K562 (cell line): Measurements from ENCODE around the gene LTK. TPM values are rescaled to one million over a fixed set of nuclear protein-coding genes. Genes with fewer than 3 reads are reported as not detected.

Experiments used
- ATAC-seq: fragments of 200-7000 bp; cut with Tn5 transposase; 3 replicates; pipeline ENCODE4 v1.9.1; 2020; ENCODE audit warnings: moderate library complexity
- BruUV-seq: library from RNA; stranded (reverse); fragments of 400-500 nt; replicated peaks from 2 replicates; lab custom pipeline; 2021; lab: Mats Ljungman, UMichigan
- CTCF ChIA-PET: fragments of 300-600 bp; formaldehyde crosslinking; extraction: SDS; loops from one replicate; lab custom pipeline; 2021; ENCODE audit warnings: low intra/inter-chr PET ratio; lab: Yijun Ruan, JAX
- POLR2A ChIA-PET: fragments of 300-600, 350-650 bp; sonication (Branson Sonifier 250); formaldehyde crosslinking; extraction: SDS; loops from one replicate; lab custom pipeline; 2021; ENCODE audit warnings: antibody characterized with exemption, inconsistent platforms; lab: Yijun Ruan, JAX
- DNase-seq, 4 experiments: peaks; one replicate each; pipeline versions ENCODE4 v3.0.0 to v3.0.0-alpha.2; 2011 to 2018; ENCODE audit warnings: low spot score in 3 of 4, mixed read lengths in 3 of 4; ENCODE audit errors: extremely low read depth in 1 of 4
- FAIRE-seq: peaks from 2 replicates; lab custom pipeline; 2011; peaks lifted over from hg19 to GRCh38; lab: Jason Lieb, UNC
- H2AFZ ChIP-seq: 2 replicates; pipeline ENCODE4 v1.6.0; 2011; ENCODE audit warnings: low read depth, low read length, control low read depth, inconsistent platforms
- H3K27ac ChIP-seq: fragments of 200-600 bp; 3 replicates; pipeline ENCODE4 v1.8.0; 2011; ENCODE audit warnings: low read depth, mild to moderate bottlenecking, control low read depth, inconsistent platforms, low read length, moderate library complexity, mixed read lengths; ENCODE audit errors: extremely low read depth
- H3K27me3 ChIP-seq, 2 experiments: fragments of 300-600 bp in 1 of 2; 2 replicates in 1 of 2; 3 replicates in 1 of 2; pipeline versions ENCODE4 v1.6.0 to v1.8.0; 2011; ENCODE audit warnings: inconsistent platforms in 2 of 2, low read length in 2 of 2, mild to moderate bottlenecking in 1 of 2, mixed read lengths in 1 of 2, moderate library complexity in 1 of 2; ENCODE audit not compliant: control insufficient read depth in 2 of 2, insufficient read depth in 2 of 2
- H3K36me3 ChIP-seq: fragments of 300-600 bp; 3 replicates; pipeline ENCODE4 v1.8.0; 2011; ENCODE audit warnings: mild to moderate bottlenecking, low read length, inconsistent platforms; ENCODE audit not compliant: control insufficient read depth, insufficient read depth
- H3K4me1 ChIP-seq, 2 experiments: fragments of 200-600 bp in 1 of 2; replicated peaks in 1 of 2; 2 replicates in 1 of 2; 3 replicates in 1 of 2; pipeline versions ENCODE4 v1.5.1 to v1.8.0; 2011; ENCODE audit warnings: inconsistent platforms in 2 of 2, low read length in 2 of 2, mild to moderate bottlenecking in 1 of 2, mixed read lengths in 1 of 2, moderate library complexity in 1 of 2; ENCODE audit not compliant: control insufficient read depth in 2 of 2, insufficient read depth in 2 of 2
- H3K4me2 ChIP-seq: 2 replicates; pipeline ENCODE4 v1.6.1; 2011; ENCODE audit warnings: low read length, control low read depth, inconsistent platforms, mixed read lengths; ENCODE audit not compliant: insufficient read depth
- H3K4me3 ChIP-seq: fragments of 200-600 bp; sonication (generic), shearing (Covaris generic); 2 replicates; pipeline ENCODE4 v1.5.1; 2016; ENCODE audit warnings: control low read depth, inconsistent platforms
- H3K79me2 ChIP-seq: fragments of 200-600 bp; 3 replicates; pipeline ENCODE4 v1.8.0; 2011; ENCODE audit warnings: low read length, inconsistent platforms; ENCODE audit not compliant: control insufficient read depth, insufficient read depth
- H3K9ac ChIP-seq, 2 experiments: 2 replicates each; pipeline versions ENCODE4 v1.6.0 to v1.6.1; 2011; ENCODE audit warnings: low read depth in 2 of 2, low read length in 2 of 2, control low read depth in 1 of 2, inconsistent platforms in 1 of 2, mild to moderate bottlenecking in 1 of 2, mixed read lengths in 1 of 2; ENCODE audit not compliant: insufficient read depth in 1 of 2
- H3K9me1 ChIP-seq: one replicate; pipeline ENCODE4 v1.6.0; 2011; ENCODE audit warnings: inconsistent platforms, mild to moderate bottlenecking, low read length, moderate library complexity; ENCODE audit not compliant: control insufficient read depth, insufficient read depth
- H3K9me3 ChIP-seq: replicated peaks from 2 replicates; pipeline ENCODE4 v1.5.1; 2011; ENCODE audit warnings: low read depth, low read length, inconsistent platforms; ENCODE audit not compliant: control insufficient read depth, insufficient read depth
- H4K20me1 ChIP-seq: replicated peaks from 2 replicates; pipeline ENCODE4 v1.6.1; 2011; ENCODE audit warnings: low read length, inconsistent platforms, mixed read lengths; ENCODE audit not compliant: control insufficient read depth, insufficient read depth
- CBX2 ChIP-seq: fragments of 200-600 bp; sonication (generic); IDR thresholded peaks from one replicate; pipeline ENCODE4 v1.6.1; 2012; ENCODE audit warnings: mild to moderate bottlenecking, low read length, inconsistent platforms; ENCODE audit not compliant: insufficient read depth, poor library complexity, severe bottlenecking
- FOXK2 ChIP-seq, 2 experiments: fragments of 450-650 bp; IDR thresholded peaks in 1 of 2; conservative IDR thresholded peaks in 1 of 2; 2 replicates each; pipeline ENCODE4 v1.6.1; 2016; ENCODE audit warnings: low read depth in 2 of 2, mild to moderate bottlenecking in 1 of 2
- GABPB1 ChIP-seq: sonication (generic); formaldehyde crosslinking; IDR thresholded peaks from 2 replicates; pipeline ENCODE4 v1.8.0; 2022; ENCODE audit warnings: mild to moderate bottlenecking, missing genetic modification reagents
- HDAC3 ChIP-seq: fragments of 450-650 bp; IDR thresholded peaks from 2 replicates; pipeline ENCODE4 v1.6.1; 2018; ENCODE audit warnings: borderline replicate concordance, mild to moderate bottlenecking, moderate library complexity; ENCODE audit not compliant: partially characterized antibody
- ILK ChIP-seq: fragments of 450-650 bp; IDR thresholded peaks from 2 replicates; pipeline ENCODE4 v1.6.1; 2016; ENCODE audit warnings: missing genetic modification characterization, low read depth, mild to moderate bottlenecking, missing compliant biosample characterization, moderate library complexity, borderline replicate concordance
- KAT8 ChIP-seq: fragments of 450-650 bp; IDR thresholded peaks from 2 replicates; pipeline ENCODE4 v1.6.1; 2016; ENCODE audit warnings: low read depth, mild to moderate bottlenecking
- NFATC3 ChIP-seq: fragments of 450-650 bp; IDR thresholded peaks from 2 replicates; pipeline ENCODE4 v1.6.1; 2017; ENCODE audit warnings: mild to moderate bottlenecking
- PHF21A ChIP-seq: fragments of 450-650 bp; IDR thresholded peaks from 2 replicates; pipeline ENCODE4 v1.6.1; 2017; ENCODE audit warnings: low read depth, borderline replicate concordance
- RBM39 ChIP-seq: fragments of 200-400 bp; formaldehyde crosslinking; optimal IDR thresholded peaks from 2 replicates; pipeline ENCODE3; 2018; ENCODE audit warnings: low read depth, low read length
- SMARCB1 ChIP-seq: IDR thresholded peaks from 2 replicates; pipeline ENCODE4 v1.6.1; 2011; ENCODE audit warnings: improper control_type of control experiment, low read depth; ENCODE audit not compliant: insufficient read length
- SREBF1 ChIP-seq: fragments of 150-350 bp; IDR thresholded peaks from 2 replicates; pipeline ENCODE4 v1.6.1; 2014; ENCODE audit warnings: antibody characterized with exemption, low read depth, low read length, borderline replicate concordance
- SRF ChIP-seq, 2 experiments: fragments of 250-450, 450-650 bp in 1 of 2; sonication (Bioruptor Pico) in 1 of 2; sonication (generic) in 1 of 2; formaldehyde crosslinking; IDR thresholded peaks; 2 replicates each; pipeline versions ENCODE4 v1.5.0 to v1.5.1; 2020 to 2022; ENCODE audit warnings: mild to moderate bottlenecking in 1 of 2, missing genetic modification reagents in 1 of 2
- TCF3 ChIP-seq: sonication (generic); formaldehyde crosslinking; IDR thresholded peaks from 2 replicates; pipeline ENCODE4 v1.4.0; 2020; ENCODE audit warnings: mild to moderate bottlenecking, missing genetic modification reagents
- ZNF507 ChIP-seq: conservative IDR thresholded peaks from 2 replicates; pipeline ENCODE4 v1.6.1; 2017; ENCODE audit warnings: missing genetic modification characterization, missing compliant biosample characterization
- WGBS: fragments of 100-300 bp; shearing (Covaris generic); methylation state at CpG from one replicate; pipeline ENCODE4 v1.1.6; 2016; ENCODE audit warnings: low coverage, mixed read lengths; ENCODE audit not compliant: insufficient coverage; ENCODE audit errors: missing lambda C conversion rate; 5-methylcytosine and 5-hydroxymethylcytosine counted together
- in situ Hi-C: fragments of 300-500 bp; cut with MboI; formaldehyde crosslinking; loops from 4 replicates; pipeline ENCODE4 v1.15.0; 2018; ENCODE audit warnings: inconsistent platforms, mixed read lengths
- intact Hi-C: fragments of 100-400 bp; cut with micrococcal nuclease; formaldehyde crosslinking; loops from 2 replicates; pipeline ENCODE4 v1.14.2; 2022
- polyA plus RNA-seq, 8 experiments: library from polyadenylated mRNA; depleted of rRNA in 4 of 8; stranded (reverse) in 5 of 8; unstranded in 3 of 8; fragments of >200 nt; fragmentation: Nextera tagmentation in 2 of 8; fragmentation: Illumina TruSeq in 1 of 8; extraction: Ambion mirVana in 2 of 8; extraction: Trizol in 1 of 8; gene quantifications; 2 replicates each; pipeline versions ENCODE4 v1.2.1 to v1.2.3, GENCODE V29; 2011 to 2014; ENCODE audit warnings: inconsistent platforms in 1 of 8, missing spikeins in 1 of 8
- total RNA-seq, 7 experiments: library from RNA; depleted of rRNA in 6 of 7; stranded (reverse); fragments of >200 nt in 6 of 7; fragmentation: Illumina TruSeq in 2 of 7; extraction: Trizol in 2 of 7; gene quantifications; 2 replicates each; pipeline versions ENCODE4 v1.2.1 to v1.2.3, GENCODE V29; 2011 to 2021; ENCODE audit warnings: low replicate concordance in 1 of 7
- TF ChIP-seq, protein P1 (sequence below): sonication (generic); formaldehyde crosslinking; IDR thresholded peaks from 2 replicates; pipeline ENCODE4 v1.8.0; 2023; ENCODE audit warnings: mild to moderate bottlenecking, missing genetic modification reagents
- TF ChIP-seq, protein P2 (sequence below), 2 experiments: IDR thresholded peaks; 2 replicates each; pipeline ENCODE4 v1.6.1; 2011; ENCODE audit warnings: borderline replicate concordance in 1 of 2, control low read depth in 1 of 2, low read depth in 1 of 2, low read length in 1 of 2, mild to moderate bottlenecking in 1 of 2, mixed read lengths in 1 of 2, moderate library complexity in 1 of 2; ENCODE audit not compliant: insufficient read depth in 1 of 2, insufficient read length in 1 of 2, poor library complexity in 1 of 2, severe bottlenecking in 1 of 2; ENCODE audit errors: extremely low read depth in 1 of 2
- TF ChIP-seq, protein P3 (sequence below): fragments of 200-400 bp; formaldehyde crosslinking; IDR thresholded peaks from 2 replicates; pipeline ENCODE4 v1.6.1; 2017; ENCODE audit warnings: mild to moderate bottlenecking, low read depth, low read length, moderate library complexity

LTK gene
- total and polyA plus RNA-seq, 9 of the 15 experiments (the other 6 are each of a cell fraction or from before 2014, with no cell fraction given): 0.25 to 4.4 (median 1.8) TPM

- no peaks in the 10 kb centered on the region for H3K9me3 ChIP-seq
- no peak overlapping the region for H3K4me3 ChIP-seq
- peaks cover 32% of the 10 kb centered on the region for H3K79me2 ChIP-seq
- H3K36me3 ChIP-seq: peaks cover 30% of the 10 kb centered on the region; the same call in 2 of the 3 replicates
- BruUV-seq: no TSS peak
- WGBS: 78% methylated on average over 6 of the region's 6 CpGs
- H3K4me1 ChIP-seq: peaks cover 16 to 21% of the 10 kb centered on the region in 2 experiments; a peak in 4 of 5 replicates
- no peaks in the 10 kb centered on the region for H3K9me1 ChIP-seq
- DNase-seq (no peak), FAIRE-seq (no peak), ATAC-seq (no peak)
- in situ Hi-C loops: no loop called here
- ChIA-PET CTCF (no interaction called here), POLR2A (interaction anchor here (0.7 to 2.8 kb wide), 2 partner anchors 8 to 24 kb away, joined by 4 to 8 read pairs; no protein-coding TSS in a partner anchor)
- H3K27me3 ChIP-seq: no peaks in the 10 kb centered on the region
- intact Hi-C loops: no loop called here
- H3K27ac ChIP-seq: no peak overlapping the region
- H3K9ac ChIP-seq: no peak overlapping the region
- H4K20me1 ChIP-seq: no peaks in the 10 kb centered on the region
- no peak overlapping the region for H3K4me2 ChIP-seq
- no peak overlapping the region for H2AFZ ChIP-seq
- TF ChIP-seq ZNF507 (tag) (no peak), SMARCB1 (no peak), TCF3 (CRISPR knock-in tag) (no peak), RBM39 (no peak), SREBF1 (no peak), PHF21A (no peak), ILK (tag) (no peak), GABPB1 (CRISPR knock-in tag) (no peak), HDAC3 (no peak), NFATC3 (no peak), CBX2 (no peak), KAT8 (no peak), FOXK2 (conservative IDR thresholded peaks at IDR 0.05 in 1 of 2, IDR thresholded peaks at IDR 0.05 in 1 of 2; ENCODE audit: low read depth in 2 of 2) (no peak), SRF (CRISPR knock-in tag; IDR thresholded peaks at IDR 0.05) (no peak)
- TF ChIP-seq, protein P1, sequence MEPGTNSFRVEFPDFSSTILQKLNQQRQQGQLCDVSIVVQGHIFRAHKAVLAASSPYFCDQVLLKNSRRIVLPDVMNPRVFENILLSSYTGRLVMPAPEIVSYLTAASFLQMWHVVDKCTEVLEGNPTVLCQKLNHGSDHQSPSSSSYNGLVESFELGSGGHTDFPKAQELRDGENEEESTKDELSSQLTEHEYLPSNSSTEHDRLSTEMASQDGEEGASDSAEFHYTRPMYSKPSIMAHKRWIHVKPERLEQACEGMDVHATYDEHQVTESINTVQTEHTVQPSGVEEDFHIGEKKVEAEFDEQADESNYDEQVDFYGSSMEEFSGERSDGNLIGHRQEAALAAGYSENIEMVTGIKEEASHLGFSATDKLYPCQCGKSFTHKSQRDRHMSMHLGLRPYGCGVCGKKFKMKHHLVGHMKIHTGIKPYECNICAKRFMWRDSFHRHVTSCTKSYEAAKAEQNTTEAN (CRISPR knock-in tag): no peak
- TF ChIP-seq, protein P2, sequence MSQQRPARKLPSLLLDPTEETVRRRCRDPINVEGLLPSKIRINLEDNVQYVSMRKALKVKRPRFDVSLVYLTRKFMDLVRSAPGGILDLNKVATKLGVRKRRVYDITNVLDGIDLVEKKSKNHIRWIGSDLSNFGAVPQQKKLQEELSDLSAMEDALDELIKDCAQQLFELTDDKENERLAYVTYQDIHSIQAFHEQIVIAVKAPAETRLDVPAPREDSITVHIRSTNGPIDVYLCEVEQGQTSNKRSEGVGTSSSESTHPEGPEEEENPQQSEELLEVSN (IDR thresholded peaks at IDR 0.05; ENCODE audit: borderline replicate concordance in 1 of 2, extremely low read depth in 1 of 2, insufficient read depth in 1 of 2, insufficient read length in 1 of 2, low read depth in 1 of 2, low read length in 1 of 2, poor library complexity in 1 of 2, severe bottlenecking in 1 of 2): no peak
- TF ChIP-seq, protein P3, sequence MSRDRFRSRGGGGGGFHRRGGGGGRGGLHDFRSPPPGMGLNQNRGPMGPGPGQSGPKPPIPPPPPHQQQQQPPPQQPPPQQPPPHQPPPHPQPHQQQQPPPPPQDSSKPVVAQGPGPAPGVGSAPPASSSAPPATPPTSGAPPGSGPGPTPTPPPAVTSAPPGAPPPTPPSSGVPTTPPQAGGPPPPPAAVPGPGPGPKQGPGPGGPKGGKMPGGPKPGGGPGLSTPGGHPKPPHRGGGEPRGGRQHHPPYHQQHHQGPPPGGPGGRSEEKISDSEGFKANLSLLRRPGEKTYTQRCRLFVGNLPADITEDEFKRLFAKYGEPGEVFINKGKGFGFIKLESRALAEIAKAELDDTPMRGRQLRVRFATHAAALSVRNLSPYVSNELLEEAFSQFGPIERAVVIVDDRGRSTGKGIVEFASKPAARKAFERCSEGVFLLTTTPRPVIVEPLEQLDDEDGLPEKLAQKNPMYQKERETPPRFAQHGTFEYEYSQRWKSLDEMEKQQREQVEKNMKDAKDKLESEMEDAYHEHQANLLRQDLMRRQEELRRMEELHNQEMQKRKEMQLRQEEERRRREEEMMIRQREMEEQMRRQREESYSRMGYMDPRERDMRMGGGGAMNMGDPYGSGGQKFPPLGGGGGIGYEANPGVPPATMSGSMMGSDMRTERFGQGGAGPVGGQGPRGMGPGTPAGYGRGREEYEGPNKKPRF: no peak
These were observed 14.3 kb downstream of the LTK start for GRCh38 chr15:41499109-41499851.
